GM21390 (cell line): ENCODE data around the gene MYOD1.

ENCODE experiments used
- ATAC-seq: cut with Tn5 transposase; IDR thresholded peaks from one replicate; pipeline ENCODE4 v1.9.1; 2021; ENCODE audit not compliant: unreplicated experiment

The MYOD1 gene

GRCh38 chr11:17700991-17701390 lies 18.4 kb upstream of the MYOD1 start:
- no peak for ATAC-seq

GRCh38 chr11:17702876-17703275 lies 16.5 kb upstream of the MYOD1 start:
- ATAC-seq = no peak

DNA sequence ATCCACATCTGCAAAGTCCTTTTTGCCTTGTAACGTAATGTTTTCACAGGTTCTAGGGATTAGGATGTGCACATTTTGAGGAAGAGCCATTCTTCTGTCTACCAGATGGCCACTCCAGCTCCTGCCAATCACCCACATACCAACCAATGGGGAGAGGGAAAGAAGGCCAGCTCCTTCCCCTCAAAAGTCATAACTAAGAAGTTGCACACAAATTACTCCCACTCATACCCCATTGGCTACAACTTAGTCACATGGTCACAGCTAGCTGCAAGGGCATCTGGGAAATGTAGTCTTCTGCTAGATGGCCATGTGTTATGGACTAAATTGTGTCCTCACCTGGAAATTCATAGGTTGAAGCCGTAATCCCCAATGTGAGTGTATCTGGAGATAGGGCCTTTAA lies 15.4 kb upstream of the MYOD1 start:
- ATAC-seq = no peak

DNA sequence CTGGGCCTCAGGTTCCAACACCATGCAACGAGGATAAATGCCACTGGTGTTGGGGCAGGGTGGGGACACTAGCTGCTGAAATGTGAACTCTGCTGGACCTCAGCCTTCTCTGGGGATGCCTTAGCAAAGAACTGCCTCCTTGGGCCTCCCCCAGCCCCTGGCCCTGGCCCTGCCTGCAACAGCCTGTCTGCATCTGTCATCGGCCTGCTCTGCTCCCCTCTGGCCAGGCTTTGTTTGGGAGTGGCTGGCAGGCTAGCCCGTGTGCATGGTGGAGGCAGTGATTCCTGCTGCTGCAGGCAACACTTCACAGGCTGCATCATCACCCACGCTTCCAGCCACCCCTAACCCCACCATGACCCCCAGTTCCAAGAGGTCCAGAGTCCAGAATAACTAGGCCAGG lies 11.5 kb upstream of the MYOD1 start:
- ATAC-seq = no peak

DNA sequence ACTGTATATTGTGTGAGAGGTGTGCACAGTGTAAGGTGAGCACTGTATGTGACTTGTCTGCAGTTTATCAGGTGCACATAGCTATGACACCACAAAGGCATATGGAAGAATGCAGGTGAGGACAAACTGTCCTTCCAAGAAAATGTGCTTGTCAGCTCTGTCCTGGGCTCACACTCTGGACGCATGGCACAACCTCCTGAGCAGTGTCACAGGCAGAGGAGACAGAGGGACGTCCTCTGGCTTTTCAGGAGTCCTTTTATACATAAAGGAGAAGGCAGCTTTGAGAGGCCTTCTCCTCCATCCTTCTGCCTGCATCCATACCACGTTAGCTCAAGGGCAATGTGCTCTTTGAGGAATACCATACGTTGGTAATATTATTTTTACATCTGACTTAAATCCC lies 7.5 kb upstream of the MYOD1 start:
- no peak for ATAC-seq

- ATAC-seq = no peak
Measured at GRCh38 chr11:17713851-17714250, 5.5 kb upstream of the MYOD1 start.

GRCh38 chr11:17714356-17714854 lies 5.0 kb upstream of the MYOD1 start:
- no peak for ATAC-seq

DNA sequence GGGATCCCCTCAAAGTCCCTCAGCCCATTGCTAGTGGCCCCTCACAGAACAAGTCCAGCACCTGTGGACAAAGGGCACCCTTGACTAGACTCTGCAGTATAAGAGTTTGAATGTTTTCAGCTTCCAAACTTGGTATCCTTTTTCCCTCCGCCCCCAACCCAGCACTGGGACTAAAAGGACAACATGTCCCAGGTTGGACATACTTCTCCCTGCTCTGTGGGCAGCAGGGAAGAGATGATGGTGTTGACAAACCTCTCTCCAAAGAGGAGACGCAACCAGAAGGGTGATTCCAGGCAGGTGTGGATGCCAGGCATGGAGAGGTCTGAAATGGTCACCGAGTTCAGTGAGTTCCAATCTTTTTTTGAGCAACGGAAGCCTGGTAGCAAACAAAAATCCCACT lies 4.5 kb upstream of the MYOD1 start:
- ATAC-seq = no peak

DNA sequence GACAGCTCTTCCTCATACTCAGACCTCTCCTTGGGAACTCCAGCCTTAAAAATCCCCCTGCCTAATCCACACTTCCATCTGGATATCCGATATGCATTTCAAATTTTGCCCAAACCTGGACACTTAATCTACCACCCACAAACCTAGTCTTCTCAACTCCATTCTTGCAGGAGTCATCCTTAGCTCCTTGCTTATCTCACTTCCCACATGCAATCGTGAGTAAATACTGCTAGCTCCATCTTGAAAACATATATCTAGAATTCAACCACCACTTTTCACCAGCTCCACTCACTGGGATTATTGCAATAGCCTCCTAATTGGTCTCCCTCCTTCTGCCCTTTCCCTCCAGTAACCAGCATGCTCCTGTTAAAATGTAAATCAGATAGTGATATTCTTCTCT lies 2.6 kb upstream of the MYOD1 start:
- no peak for ATAC-seq

DNA sequence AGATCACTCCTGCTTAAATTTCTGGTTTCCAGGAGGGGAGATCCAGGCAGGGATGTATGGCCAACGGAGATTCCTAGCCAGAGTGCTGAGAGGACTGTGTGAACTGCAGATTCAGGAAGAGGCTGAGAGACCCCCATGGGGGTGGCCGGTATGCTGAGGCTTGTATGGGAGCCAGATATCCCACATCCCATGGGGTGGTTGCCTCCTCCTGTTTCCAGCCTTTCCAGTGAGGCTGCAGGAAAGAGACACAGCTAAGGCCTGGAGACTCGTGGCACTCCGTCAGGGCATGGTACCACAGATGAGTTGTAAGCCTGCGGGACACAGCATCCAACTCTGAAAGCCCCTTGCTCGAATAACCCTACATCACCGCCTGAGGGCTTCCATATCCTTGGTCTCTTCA lies 1.4 kb upstream of the MYOD1 start:
- no peak for ATAC-seq

DNA sequence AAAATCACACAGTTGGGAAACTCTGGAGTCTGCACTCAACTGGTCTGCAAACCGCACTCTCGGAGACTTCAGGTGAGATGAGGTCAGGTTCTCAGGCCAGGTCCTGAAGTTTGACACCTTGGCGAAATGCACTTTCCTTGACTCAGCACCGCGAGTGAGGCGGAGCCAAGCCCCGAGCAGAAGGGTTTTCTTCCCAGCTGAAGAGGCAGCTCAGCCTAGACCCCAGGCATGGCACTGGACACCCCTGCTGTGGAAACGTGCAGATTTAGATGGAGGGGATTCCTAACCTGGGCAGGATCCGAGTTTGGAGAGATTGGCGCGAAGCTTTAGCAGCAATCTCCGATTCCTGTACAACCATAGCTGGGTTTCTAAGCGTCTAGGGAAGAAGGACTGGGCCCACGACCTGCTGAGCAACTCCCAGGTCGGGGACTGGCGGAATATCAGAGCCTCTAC lies 835 bp upstream of the MYOD1 start:
- ATAC-seq = no peak

DNA sequence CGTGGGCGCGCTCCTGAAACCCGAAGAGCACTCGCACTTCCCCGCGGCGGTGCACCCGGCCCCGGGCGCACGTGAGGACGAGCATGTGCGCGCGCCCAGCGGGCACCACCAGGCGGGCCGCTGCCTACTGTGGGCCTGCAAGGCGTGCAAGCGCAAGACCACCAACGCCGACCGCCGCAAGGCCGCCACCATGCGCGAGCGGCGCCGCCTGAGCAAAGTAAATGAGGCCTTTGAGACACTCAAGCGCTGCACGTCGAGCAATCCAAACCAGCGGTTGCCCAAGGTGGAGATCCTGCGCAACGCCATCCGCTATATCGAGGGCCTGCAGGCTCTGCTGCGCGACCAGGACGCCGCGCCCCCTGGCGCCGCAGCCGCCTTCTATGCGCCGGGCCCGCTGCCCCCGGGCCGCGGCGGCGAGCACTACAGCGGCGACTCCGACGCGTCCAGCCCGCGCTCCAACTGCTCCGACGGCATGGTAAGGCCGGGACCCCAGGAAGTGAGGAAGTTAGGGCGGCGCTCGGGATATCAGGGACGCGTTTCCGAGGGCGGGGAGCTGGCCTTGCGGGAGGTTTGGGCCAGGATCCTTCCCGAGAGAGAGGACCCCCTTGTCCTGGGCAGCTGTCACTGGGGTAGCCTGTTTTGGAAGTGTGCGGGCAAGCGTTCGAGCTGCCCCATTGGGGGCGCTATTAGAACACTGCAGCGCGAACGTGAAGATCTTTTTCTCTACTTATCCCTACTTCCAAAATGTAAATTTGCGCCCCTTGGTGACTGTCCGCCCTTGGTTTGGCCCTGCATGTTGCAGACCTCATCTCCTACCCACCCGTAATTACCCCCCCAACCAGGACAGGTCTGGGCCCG lies 796 bp downstream of the MYOD1 start:
- ATAC-seq = no peak

DNA sequence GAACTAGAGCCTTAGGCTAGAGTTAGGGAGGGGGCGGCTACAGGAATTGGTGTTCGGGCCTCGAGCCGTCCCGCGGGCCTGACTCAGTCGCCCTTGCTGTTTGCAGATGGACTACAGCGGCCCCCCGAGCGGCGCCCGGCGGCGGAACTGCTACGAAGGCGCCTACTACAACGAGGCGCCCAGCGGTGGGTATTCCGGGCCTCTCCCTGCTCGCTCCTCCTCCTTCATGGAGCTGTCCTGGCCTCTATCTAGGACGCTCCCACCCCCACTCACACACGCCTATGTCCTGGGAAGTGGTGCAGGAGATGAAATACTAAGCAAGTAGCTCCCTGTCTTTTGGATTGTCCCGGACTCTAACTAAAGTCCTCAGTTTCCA lies 1.4 kb downstream of the MYOD1 start:
- ATAC-seq = no peak

GRCh38 chr11:17721242-17721999 lies 2.0 kb downstream of the MYOD1 start:
- no peak for ATAC-seq

DNA sequence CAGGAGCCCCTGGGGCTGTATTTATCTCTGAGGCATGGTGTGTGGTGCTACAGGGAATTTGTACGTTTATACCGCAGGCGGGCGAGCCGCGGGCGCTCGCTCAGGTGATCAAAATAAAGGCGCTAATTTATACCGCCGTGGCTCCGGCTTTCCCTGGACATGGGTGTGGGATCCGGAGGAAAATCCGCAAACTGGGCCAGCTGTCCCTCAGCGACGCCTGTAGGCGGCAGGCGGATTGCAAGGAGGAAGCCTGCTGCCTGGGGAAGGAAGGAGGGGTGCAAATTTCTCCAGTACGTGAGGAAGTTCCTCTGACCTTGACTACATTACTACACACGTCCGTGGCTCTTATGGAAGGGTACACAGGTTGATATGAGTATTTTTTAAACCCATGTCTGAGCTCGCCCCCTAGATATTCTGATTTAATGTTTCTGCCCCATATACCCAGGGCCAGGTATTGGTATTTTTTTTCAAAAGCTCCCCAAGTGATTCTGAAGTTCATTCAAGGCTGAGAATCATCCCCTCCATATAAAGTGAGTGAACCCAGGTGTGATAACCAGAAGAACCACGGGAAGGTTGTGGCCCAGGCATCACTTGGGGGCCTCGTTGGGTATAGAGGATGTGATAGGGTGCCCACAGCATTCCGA lies 2.8 kb downstream of the MYOD1 start:
- ATAC-seq = no peak

DNA sequence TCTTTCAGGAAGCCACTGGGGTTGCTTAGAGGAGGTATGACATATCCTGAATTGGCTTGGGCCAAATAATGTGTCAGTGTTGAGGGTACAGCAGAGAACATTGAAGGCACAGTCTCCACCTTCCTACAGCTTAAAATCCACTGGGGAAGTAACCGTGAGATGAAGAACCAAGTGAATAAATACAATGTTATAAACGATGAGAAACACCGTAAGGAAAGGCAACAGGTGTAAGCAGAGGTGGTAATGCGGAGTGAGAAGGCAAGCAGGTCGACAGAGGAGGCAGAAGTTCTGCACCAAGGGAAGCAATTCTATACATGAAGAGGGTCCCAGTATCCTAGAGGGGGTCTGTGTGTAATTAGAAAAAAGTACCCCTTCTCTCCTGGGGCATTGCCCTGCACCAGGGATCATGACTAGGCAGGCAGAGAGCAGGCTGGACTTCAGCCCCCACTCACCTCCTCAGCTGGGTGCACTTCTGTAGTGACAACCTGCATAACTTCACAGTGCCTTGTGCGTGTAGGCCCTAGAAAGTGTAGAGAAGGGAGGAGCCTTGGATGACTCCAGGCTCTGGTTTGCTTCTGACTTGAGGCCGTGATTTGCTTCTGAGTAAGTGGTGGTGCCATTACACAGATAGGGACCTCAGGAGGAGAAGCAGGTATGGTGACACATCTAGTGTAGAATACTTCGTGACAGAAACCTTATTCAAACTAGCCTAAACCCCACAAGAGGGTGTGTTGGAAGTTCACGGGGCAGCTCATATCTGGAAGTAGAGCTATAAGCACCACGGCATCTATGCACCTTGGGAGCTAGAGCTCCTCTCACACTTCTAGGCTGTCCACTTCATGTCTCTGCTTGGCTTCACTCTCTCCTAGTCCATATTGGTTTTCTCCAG lies 4.9 kb downstream of the MYOD1 start:
- no peak for ATAC-seq

- ATAC-seq = no peak
Measured at GRCh38 chr11:17725174-17725573, 5.8 kb downstream of the MYOD1 start.

GRCh38 chr11:17730137-17730536 lies 10.8 kb downstream of the MYOD1 start:
- ATAC-seq = no peak

DNA sequence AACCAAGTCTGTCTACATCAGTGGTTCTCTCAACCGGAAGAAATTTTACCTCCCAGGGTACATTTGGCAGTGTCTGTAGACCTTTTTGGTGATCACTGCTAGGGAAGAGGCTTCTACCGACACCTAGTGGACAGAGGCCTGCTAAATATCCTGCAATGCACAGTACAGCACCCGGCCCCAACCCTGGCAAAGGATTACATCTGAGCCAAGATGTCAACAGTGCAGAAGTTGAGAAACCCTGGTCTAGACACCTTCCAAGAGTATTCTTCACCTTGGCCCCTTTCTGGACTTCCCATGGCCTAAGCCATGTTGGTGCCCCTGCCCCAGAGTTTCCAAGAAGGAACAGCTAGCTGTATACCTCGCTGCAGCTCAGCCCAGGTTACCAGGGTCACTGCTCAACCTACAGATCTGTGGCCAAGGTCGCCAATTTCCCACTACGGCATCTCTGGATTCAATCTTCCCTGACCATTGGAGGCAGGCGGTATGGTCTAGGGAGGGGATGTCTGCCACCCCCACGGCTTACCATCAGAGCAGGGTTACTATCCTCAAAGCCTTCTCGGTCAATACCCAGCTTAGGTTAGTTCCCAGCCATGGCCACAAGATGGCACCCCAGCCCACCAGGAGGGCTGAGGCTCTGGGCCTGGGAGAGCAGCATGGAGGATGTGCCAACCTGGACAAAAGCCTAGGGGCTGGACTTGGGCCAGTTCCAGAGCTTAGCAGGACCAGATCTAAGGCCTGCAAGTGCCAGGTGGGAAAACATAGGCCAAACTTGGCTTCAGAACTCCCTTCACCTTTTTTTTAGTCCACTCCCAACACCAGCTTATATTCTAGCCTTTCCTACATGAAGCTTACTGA lies 11.5 kb downstream of the MYOD1 start:
- peak; percentile 69 for ATAC-seq

DNA sequence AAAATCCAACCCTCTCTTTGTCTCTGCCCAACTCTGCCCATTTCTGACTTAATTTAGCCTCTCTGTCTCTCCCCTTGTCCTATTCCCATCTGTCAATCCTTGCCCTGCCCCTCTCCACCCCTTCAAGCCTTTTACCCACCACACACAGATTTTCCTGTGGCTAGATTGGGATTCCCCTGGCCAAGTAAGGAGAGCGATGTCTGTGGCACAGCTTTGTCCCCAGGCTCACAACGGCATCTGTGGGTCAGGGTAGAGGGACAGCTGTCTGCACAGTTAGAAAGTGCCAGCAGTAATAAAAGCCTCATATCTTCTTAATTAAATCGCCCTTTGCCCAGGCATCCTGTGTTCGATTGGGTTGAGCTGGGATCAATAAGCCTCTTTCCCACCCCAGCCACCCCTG lies 13.9 kb downstream of the MYOD1 start:
- no peak for ATAC-seq
